ENCODE measurements around the gene TRPV4.

The TRPV4 gene

DNA sequence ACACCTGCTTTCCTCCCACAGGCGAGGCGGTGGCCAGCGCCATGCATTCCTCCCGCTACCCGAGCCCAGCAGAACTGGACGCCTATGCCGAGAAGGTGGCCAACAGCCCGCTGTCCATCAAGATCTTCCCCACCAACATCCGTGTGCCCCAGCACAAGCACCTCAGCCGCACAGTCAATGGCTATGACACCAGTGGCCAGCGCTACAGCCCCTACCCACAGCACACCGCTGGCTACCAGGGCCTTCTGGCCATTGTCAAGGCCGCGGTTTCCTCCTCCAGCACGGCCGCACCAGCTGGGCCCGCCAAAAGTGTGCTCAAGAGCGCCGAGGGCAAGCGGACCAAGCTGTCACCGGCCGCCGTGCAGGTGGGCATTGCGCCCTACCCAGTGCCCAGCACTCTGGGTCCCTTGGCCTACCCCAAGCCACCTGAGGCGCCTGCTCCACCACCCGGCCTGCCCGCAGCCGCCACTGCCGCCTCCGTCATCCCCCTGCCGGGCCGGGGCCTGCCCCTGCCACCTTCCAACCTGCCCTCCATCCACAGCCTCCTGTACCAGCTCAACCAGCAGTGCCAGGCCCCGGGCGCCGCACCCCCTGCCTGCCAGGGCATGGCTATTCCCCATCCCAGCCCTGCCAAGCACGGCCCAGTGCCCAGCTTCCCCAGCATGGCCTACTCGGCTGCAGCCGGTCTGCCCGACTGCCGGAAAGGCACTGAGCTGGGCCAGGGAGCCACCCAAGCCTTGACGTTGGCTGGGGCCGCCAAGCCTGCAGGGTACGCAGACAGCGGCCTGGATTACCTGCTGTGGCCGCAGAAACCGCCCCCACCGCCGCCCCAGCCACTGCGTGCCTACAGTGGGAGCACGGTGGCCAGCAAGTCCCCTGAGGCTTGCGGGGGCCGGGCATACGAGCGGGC, 65.0 kb downstream of the TRPV4 start:
- no peak for DNase-seq (ENCODE audit: low read depth)
- H3K4me3 ChIP-seq (ENCODE audit: low read depth, low read length) = no peak overlapping the region

GRCh38 chr12:109767456-109767855, 65.7 kb downstream of the TRPV4 start:
- H3K4me3 ChIP-seq (ENCODE audit: low read depth, low read length) = no peak overlapping the region
- DNase-seq (ENCODE audit: low read depth) = no peak

DNA sequence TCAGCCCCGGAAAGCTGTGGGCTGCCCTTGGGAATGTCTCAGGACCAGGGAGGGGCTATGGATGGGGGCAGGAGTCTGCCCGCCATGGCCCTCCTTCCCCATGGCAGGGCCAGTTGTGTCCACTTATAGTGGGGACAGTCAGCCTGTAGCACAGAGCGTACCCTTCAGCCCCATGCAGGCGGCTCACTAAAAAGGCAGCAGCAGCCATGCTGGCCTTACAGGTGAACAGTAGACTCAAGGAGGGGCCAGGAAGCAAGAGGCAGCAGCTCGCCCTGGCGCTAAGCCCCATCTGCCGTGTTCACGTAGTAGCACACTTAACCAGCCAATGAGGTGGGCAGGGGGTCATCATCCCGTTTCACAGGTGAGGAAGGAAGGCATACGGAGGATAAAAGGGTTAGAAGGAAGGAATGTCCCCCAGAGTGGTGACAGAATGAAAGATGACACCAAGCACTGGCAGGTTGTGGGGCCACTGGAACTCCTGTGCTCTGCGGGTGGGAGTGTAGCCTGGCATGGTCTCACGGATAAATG, 66.9 kb downstream of the TRPV4 start:
- no peak overlapping the region for H3K4me3 ChIP-seq (ENCODE audit: low read depth, low read length)
- DNase-seq (ENCODE audit: low read depth) = no peak

GRCh38 chr12:109765446-109765810, 67.8 kb downstream of the TRPV4 start:
- no peak for DNase-seq (ENCODE audit: low read depth)
- no peak overlapping the region for H3K4me3 ChIP-seq (ENCODE audit: low read depth, low read length)

DNA sequence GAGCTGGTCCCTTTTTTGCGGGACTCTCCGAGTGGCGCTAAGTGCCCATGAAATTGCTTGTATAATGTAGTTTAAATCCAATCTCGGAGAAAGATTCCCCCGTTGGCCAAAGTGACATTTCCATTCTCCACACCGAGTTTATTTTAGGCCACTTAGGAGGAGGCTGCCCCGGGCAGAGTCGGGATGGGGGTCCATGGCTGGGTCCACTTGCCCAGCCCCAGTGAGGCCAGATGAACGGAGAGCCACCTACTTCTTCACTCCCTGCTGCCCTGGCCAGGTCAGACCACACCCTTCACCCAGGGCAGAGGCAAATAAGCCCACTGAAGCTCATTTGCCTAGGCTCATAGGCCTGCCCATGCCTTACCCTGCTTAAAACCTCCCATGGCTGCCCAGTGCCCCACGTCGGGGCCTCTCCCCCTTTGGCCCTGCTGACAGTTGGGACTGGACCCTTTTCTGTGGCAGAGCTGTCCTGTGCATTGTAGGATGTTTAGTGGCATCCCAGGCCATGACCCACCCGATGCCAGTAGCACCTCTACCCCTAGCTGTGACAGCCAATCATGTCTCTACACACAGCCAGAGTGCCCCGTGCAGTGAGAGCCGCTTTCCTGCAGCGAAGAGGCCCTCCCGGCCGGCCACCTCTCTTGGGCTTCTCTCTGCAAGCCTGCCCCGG, 68.3 kb downstream of the TRPV4 start:
- no peak for DNase-seq (ENCODE audit: low read depth)
- no peak overlapping the region for H3K4me3 ChIP-seq (ENCODE audit: low read depth, low read length)

DNA sequence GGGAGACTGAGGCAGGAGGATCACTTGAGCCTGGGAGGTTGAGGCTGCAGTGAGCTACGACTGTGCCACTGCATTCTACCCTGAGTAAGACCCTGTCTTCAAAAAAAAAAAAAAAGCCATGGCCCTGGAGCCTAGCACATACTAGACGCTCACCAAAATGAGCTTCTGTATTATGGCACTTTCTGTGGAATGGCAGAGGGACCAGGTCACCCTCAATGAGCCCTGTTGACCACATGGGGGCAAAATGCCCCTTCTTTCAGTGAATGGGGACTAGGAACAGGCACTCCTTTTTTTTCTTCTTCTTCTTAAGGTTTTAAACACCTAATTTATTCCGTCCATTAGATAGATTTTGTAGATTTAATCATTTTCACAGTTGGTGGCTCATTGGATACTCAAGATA, 69.1 kb downstream of the TRPV4 start:
- no peak overlapping the region for H3K4me3 ChIP-seq (ENCODE audit: low read depth, low read length)
- no peak for DNase-seq (ENCODE audit: low read depth)

GRCh38 chr12:109763201-109763841, 69.9 kb downstream of the TRPV4 start:
- DNase-seq (ENCODE audit: low read depth) = no peak
- H3K4me3 ChIP-seq (ENCODE audit: low read depth, low read length) = no peak overlapping the region

DNA sequence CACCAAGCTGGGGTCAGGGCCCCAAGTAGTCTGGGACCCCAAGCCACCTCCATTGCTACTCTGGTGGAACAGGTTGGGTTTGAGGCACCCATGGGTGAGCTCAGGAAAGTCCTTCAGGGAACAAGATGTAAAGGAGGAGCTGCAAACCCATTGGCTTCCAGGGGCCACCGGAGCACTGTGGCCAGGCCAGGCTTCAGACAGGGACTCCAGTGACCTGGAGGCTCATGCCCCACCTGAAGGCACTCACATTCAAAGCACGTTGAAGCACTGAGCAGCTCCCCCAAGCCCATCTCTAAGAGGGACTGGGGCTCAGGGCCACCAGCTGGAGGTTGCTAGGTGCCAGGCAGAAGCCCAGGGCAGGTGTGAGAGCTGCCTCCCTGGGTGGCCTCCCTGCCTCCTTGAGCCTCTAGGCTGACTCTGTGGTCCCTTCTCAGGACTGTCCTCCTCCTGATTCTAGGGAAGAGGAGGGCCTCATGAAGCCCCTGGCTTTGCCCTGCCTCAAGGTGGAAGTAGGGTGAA, 70.5 kb downstream of the TRPV4 start:
- H3K4me3 ChIP-seq (ENCODE audit: low read depth, low read length) = no peak overlapping the region
- no peak for DNase-seq (ENCODE audit: low read depth)

GRCh38 chr12:109762071-109762672, 71.0 kb downstream of the TRPV4 start:
- H3K4me3 ChIP-seq (ENCODE audit: low read depth, low read length) = no peak overlapping the region
- DNase-seq (ENCODE audit: low read depth) = no peak

- no peak overlapping the region for H3K4me3 ChIP-seq (ENCODE audit: low read depth, low read length)
- no peak for DNase-seq (ENCODE audit: low read depth)
Observed at GRCh38 chr12:109760930-109761921, 72.0 kb downstream of the TRPV4 start.

DNA sequence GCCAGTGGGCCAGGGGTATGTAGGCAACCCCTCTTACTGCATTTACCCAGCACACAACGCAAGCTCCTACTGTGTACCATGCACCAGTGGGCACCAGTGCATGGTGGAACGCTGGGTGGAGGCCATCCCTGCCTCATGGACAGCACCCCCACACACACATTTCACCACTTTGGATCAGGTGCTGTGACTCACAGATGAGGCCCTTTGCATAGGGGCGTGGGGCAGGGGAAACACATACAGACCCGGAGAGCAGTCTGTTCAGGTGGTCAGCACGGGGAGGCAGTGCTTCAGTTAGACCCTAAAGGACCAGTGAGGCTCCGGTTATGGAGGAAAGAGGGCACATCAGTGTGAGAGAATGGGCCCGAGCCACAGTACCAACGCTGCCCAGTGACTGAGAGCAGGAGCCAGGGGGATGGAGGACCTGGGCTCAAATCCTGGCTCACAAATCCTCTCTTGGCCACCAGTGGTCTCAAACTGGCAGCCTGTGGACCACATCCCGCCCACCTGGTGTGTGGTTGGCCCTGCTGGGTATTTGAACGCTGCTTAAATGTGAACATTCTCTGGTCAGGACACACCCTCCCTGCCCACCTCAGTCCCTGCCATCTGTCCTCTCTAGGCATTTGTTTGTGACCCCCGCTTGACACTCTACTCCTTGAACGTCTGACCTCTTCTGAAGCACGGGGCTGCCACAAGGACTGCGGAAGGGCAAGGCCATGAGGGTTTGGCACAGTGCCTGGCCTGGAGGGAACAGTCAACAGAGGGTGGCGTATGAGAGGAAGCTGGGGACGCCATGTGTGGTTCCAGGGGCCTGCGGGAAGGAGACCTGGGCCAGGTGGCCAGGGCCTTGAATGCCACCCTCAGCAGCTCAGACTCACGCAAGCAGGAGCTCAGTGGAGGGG, 72.9 kb downstream of the TRPV4 start:
- DNase-seq (ENCODE audit: low read depth) = no peak

DNA sequence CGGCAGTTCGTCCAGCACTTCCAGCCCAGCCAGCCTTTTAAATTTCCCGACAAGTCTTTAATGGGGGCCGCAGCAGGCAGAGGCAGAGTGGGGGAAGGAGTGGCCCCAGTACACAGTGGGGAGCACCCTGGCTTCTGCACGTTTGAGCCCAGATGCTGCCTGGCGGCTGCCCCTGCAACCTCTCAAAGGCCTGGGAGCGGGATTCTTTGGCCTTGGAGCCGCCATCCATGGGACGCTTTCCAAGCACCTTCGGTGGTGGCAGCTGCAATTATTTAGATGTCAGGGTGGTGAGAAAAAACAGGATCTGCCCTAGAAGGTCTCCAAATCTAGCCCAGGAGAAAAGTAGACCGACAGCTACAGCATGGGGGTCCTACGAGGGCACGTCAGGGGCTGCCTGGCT, 73.6 kb downstream of the TRPV4 start:
- DNase-seq (ENCODE audit: low read depth) = no peak
- no peak overlapping the region for H3K4me3 ChIP-seq (ENCODE audit: low read depth, low read length)

More for the DNA sequence above, 72.9 kb downstream of the TRPV4 start:
- no peak overlapping the region for H3K4me3 ChIP-seq (ENCODE audit: low read depth, low read length)

- no peak for DNase-seq (ENCODE audit: low read depth)
- no peak overlapping the region for H3K4me3 ChIP-seq (ENCODE audit: low read depth, low read length)
Observed at GRCh38 chr12:109758426-109759420, 74.5 kb downstream of the TRPV4 start.

GRCh38 chr12:109757671-109758265, 75.4 kb downstream of the TRPV4 start:
- DNase-seq (ENCODE audit: low read depth) = no peak
- no peak overlapping the region for H3K4me3 ChIP-seq (ENCODE audit: low read depth, low read length)

DNA sequence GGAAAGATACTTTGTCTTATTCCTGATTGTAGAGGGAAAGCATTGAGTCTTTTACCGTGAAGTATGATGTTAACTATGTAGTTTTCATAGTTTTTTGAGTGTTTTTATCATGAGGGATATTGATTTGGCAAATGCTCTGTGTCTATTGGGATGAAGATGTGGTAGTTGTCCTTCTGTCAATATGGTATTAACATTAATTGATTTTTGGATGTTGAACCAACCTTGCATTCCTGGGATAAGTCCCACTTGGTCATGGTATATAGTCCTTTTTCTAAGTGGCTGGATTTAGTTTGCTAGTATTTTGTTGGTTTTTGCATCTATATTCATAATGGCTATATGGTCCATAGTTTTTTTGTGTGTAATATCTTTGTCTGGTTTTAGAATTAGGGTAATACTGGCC, 76.7 kb downstream of the TRPV4 start:
- DNase-seq (ENCODE audit: low read depth) = no peak
- no peak overlapping the region for H3K4me3 ChIP-seq (ENCODE audit: low read depth, low read length)

- no peak for DNase-seq (ENCODE audit: low read depth)
Observed at GRCh38 chr12:109753959-109754358, 79.2 kb downstream of the TRPV4 start.

More at GRCh38 chr12:109753959-109754358, 79.2 kb downstream of the TRPV4 start:
- no peak overlapping the region for H3K4me3 ChIP-seq (ENCODE audit: low read depth, low read length)

All from skeletal muscle cell (primary cell).